ENCODE measurements around the gene MYCBPAP.

The MYCBPAP gene

GRCh38 chr17:50558091-50558490 is 49.9 kb downstream of the MYCBPAP start:
- Histone ChIP-seq H3K9me3 (ENCODE audit: control insufficient read depth, insufficient read depth, low read length) (no peaks in the 10 kb centered on the region), H3K4me1 (ENCODE audit: control insufficient read depth, insufficient read depth, low read length) (peaks cover 10% of the 10 kb centered on the region), H3K4me3 (ENCODE audit: low read depth, low read length) (peak overlapping the region; percentile 70), H3K36me3 (ENCODE audit: control insufficient read depth, insufficient read depth, low read length) (no peaks in the 10 kb centered on the region), H3K27me3 (ENCODE audit: control insufficient read depth, insufficient read depth, low read length) (peaks cover 44% of the 10 kb centered on the region), H3K9ac (ENCODE audit: low read depth, low read length) (no peak overlapping the region)

GRCh38 chr17:50558581-50558940 is 50.3 kb downstream of the MYCBPAP start:
- Histone ChIP-seq H3K4me3 (ENCODE audit: low read depth, low read length) (peak overlapping the region; percentile 70), H3K4me1 (ENCODE audit: control insufficient read depth, insufficient read depth, low read length) (peaks cover 14% of the 10 kb centered on the region), H3K27me3 (ENCODE audit: control insufficient read depth, insufficient read depth, low read length) (peaks cover 49% of the 10 kb centered on the region), H3K9me3 (ENCODE audit: control insufficient read depth, insufficient read depth, low read length) (no peaks in the 10 kb centered on the region), H3K36me3 (ENCODE audit: control insufficient read depth, insufficient read depth, low read length) (no peaks in the 10 kb centered on the region), H3K9ac (ENCODE audit: low read depth, low read length) (no peak overlapping the region)

GRCh38 chr17:50558941-50559614 is 50.8 kb downstream of the MYCBPAP start:
- Histone ChIP-seq H3K4me1 (ENCODE audit: control insufficient read depth, insufficient read depth, low read length) (peaks cover 14% of the 10 kb centered on the region), H3K27me3 (ENCODE audit: control insufficient read depth, insufficient read depth, low read length) (peaks cover 54% of the 10 kb centered on the region), H3K36me3 (ENCODE audit: control insufficient read depth, insufficient read depth, low read length) (no peaks in the 10 kb centered on the region), H3K9me3 (ENCODE audit: control insufficient read depth, insufficient read depth, low read length) (no peaks in the 10 kb centered on the region), H3K9ac (ENCODE audit: low read depth, low read length) (no peak overlapping the region), H3K4me3 (ENCODE audit: low read depth, low read length) (peak overlapping the region; percentile 70)

GRCh38 chr17:50559674-50560184 is 51.5 kb downstream of the MYCBPAP start:
- Histone ChIP-seq H3K4me3 (ENCODE audit: low read depth, low read length) (peak overlapping the region; percentile 70), H3K9ac (ENCODE audit: low read depth, low read length) (no peak overlapping the region), H3K27me3 (ENCODE audit: control insufficient read depth, insufficient read depth, low read length) (peaks cover 60% of the 10 kb centered on the region), H3K36me3 (ENCODE audit: control insufficient read depth, insufficient read depth, low read length) (no peaks in the 10 kb centered on the region), H3K9me3 (ENCODE audit: control insufficient read depth, insufficient read depth, low read length) (no peaks in the 10 kb centered on the region), H3K4me1 (ENCODE audit: control insufficient read depth, insufficient read depth, low read length) (peaks cover 17% of the 10 kb centered on the region)

- Histone ChIP-seq H3K9me3 (ENCODE audit: control insufficient read depth, insufficient read depth, low read length) (no peaks in the 10 kb centered on the region), H3K36me3 (ENCODE audit: control insufficient read depth, insufficient read depth, low read length) (no peaks in the 10 kb centered on the region), H3K4me1 (ENCODE audit: control insufficient read depth, insufficient read depth, low read length) (peaks cover 17% of the 10 kb centered on the region), H3K9ac (ENCODE audit: low read depth, low read length) (no peak within 1 kb of the TSS), H3K4me3 (ENCODE audit: low read depth, low read length) (peak within 1 kb of the TSS; percentile 70), H3K27me3 (ENCODE audit: control insufficient read depth, insufficient read depth, low read length) (peaks cover 66% of the 10 kb centered on the region)
These were observed 52.1 kb downstream of the MYCBPAP start, which contains the start of gene CACNA1G for GRCh38 chr17:50560185-50560824. Gene CACNA1G, plus strand, starts transcription at chr17:50560715. Its CDS starts 745 bp downstream, at chr17:50561460.

- Histone ChIP-seq H3K4me3 (ENCODE audit: low read depth, low read length) (peak overlapping the region; percentile 39), H3K4me1 (ENCODE audit: control insufficient read depth, insufficient read depth, low read length) (peaks cover 17% of the 10 kb centered on the region), H3K36me3 (ENCODE audit: control insufficient read depth, insufficient read depth, low read length) (no peaks in the 10 kb centered on the region), H3K9me3 (ENCODE audit: control insufficient read depth, insufficient read depth, low read length) (no peaks in the 10 kb centered on the region), H3K9ac (ENCODE audit: low read depth, low read length) (no peak overlapping the region), H3K27me3 (ENCODE audit: control insufficient read depth, insufficient read depth, low read length) (peaks cover 72% of the 10 kb centered on the region)
These were observed 52.9 kb downstream of the MYCBPAP start for GRCh38 chr17:50560931-50561745.

GRCh38 chr17:50561746-50562141 is 53.5 kb downstream of the MYCBPAP start:
- no peak overlapping the region for H3K9ac ChIP-seq (ENCODE audit: low read depth, low read length)
- H3K9me3 ChIP-seq (ENCODE audit: control insufficient read depth, insufficient read depth, low read length), result no peaks in the 10 kb centered on the region
- H3K4me3 ChIP-seq (ENCODE audit: low read depth, low read length), result peak overlapping the region; percentile 49
- peaks cover 17% of the 10 kb centered on the region for H3K4me1 ChIP-seq (ENCODE audit: control insufficient read depth, insufficient read depth, low read length)
- peaks cover 74% of the 10 kb centered on the region for H3K27me3 ChIP-seq (ENCODE audit: control insufficient read depth, insufficient read depth, low read length)
- H3K36me3 ChIP-seq (ENCODE audit: control insufficient read depth, insufficient read depth, low read length), result no peaks in the 10 kb centered on the region

GRCh38 chr17:50562242-50563091 is 54.2 kb downstream of the MYCBPAP start:
- Histone ChIP-seq H3K9me3 (ENCODE audit: control insufficient read depth, insufficient read depth, low read length) (no peaks in the 10 kb centered on the region), H3K27me3 (ENCODE audit: control insufficient read depth, insufficient read depth, low read length) (peaks cover 74% of the 10 kb centered on the region), H3K4me3 (ENCODE audit: low read depth, low read length) (peak overlapping the region; percentile 49)

GRCh38 chr17:50563092-50563511 is 54.9 kb downstream of the MYCBPAP start:
- no peaks in the 10 kb centered on the region for H3K9me3 ChIP-seq (ENCODE audit: control insufficient read depth, insufficient read depth, low read length)
- H3K36me3 ChIP-seq (ENCODE audit: control insufficient read depth, insufficient read depth, low read length), result no peaks in the 10 kb centered on the region
- H3K4me1 ChIP-seq (ENCODE audit: control insufficient read depth, insufficient read depth, low read length), result peaks cover 15% of the 10 kb centered on the region
- H3K4me3 ChIP-seq (ENCODE audit: low read depth, low read length), result peak overlapping the region; percentile 49
- H3K9ac ChIP-seq (ENCODE audit: low read depth, low read length), result no peak overlapping the region
- H3K27me3 ChIP-seq (ENCODE audit: control insufficient read depth, insufficient read depth, low read length), result peaks cover 71% of the 10 kb centered on the region

More at GRCh38 chr17:50562242-50563091, 54.2 kb downstream of the MYCBPAP start:
- no peaks in the 10 kb centered on the region for H3K36me3 ChIP-seq (ENCODE audit: control insufficient read depth, insufficient read depth, low read length)
- H3K9ac ChIP-seq (ENCODE audit: low read depth, low read length), result no peak overlapping the region
- peaks cover 17% of the 10 kb centered on the region for H3K4me1 ChIP-seq (ENCODE audit: control insufficient read depth, insufficient read depth, low read length)

GRCh38 chr17:50564916-50565315 is 56.7 kb downstream of the MYCBPAP start:
- Histone ChIP-seq H3K4me1 (ENCODE audit: control insufficient read depth, insufficient read depth, low read length) (peaks cover 13% of the 10 kb centered on the region), H3K4me3 (ENCODE audit: low read depth, low read length) (peak overlapping the region; percentile 26), H3K27me3 (ENCODE audit: control insufficient read depth, insufficient read depth, low read length) (peaks cover 60% of the 10 kb centered on the region), H3K9ac (ENCODE audit: low read depth, low read length) (no peak overlapping the region), H3K9me3 (ENCODE audit: control insufficient read depth, insufficient read depth, low read length) (no peaks in the 10 kb centered on the region), H3K36me3 (ENCODE audit: control insufficient read depth, insufficient read depth, low read length) (no peaks in the 10 kb centered on the region)
